Endothelial cell (in vitro differentiated cells): ENCODE results near the gene POR. TPM values are rescaled to one million over a fixed set of nuclear protein-coding genes. Genes with fewer than 3 reads are reported as not detected.

Experiments
- DNase-seq: peaks from one replicate; pipeline ENCODE4 v3.0.0; 2021; ENCODE audit warnings: low spot score
- H3K27ac Mint-ChIP-seq: one replicate; pipeline ENCODE4 v1.8.0; 2021; ENCODE audit warnings: mixed read lengths, inconsistent platforms; ENCODE audit not compliant: unreplicated experiment
- H3K27me3 Mint-ChIP-seq: one replicate; pipeline ENCODE4 v1.8.0; 2021; ENCODE audit warnings: mild to moderate bottlenecking, moderate library complexity, mixed read lengths, inconsistent platforms; ENCODE audit not compliant: unreplicated experiment
- H3K36me3 Mint-ChIP-seq: one replicate; pipeline ENCODE4 v1.8.0; 2021; ENCODE audit warnings: mild to moderate bottlenecking, low read depth, mixed read lengths, inconsistent platforms; ENCODE audit not compliant: unreplicated experiment
- H3K4me1 Mint-ChIP-seq: one replicate; pipeline ENCODE4 v1.8.0; 2021; ENCODE audit warnings: mild to moderate bottlenecking, mixed read lengths, inconsistent platforms; ENCODE audit not compliant: unreplicated experiment
- H3K4me3 Mint-ChIP-seq: one replicate; pipeline ENCODE4 v1.8.0; 2021; ENCODE audit warnings: mild to moderate bottlenecking, mixed read lengths, inconsistent platforms; ENCODE audit not compliant: unreplicated experiment
- H3K9me3 Mint-ChIP-seq: one replicate; pipeline ENCODE4 v1.8.0; 2021; ENCODE audit warnings: mixed read lengths, inconsistent platforms; ENCODE audit not compliant: unreplicated experiment
- total RNA-seq: library from RNA; stranded (reverse); fragmentation: NEBNext Ultra II Directional; extraction: Animal tissue kit (Norgen Biotek cat#: 25700); gene quantifications from one replicate; pipeline ENCODE4 v1.2.1, GENCODE V29; 2021; ENCODE audit not compliant: unreplicated experiment
- TF ChIP-seq, protein P1 (sequence below): fragments of 200-600 bp; sonication (generic); IDR thresholded peaks from one replicate; pipeline ENCODE4 v1.5.0; 2021; ENCODE audit warnings: antibody characterized with exemption; ENCODE audit not compliant: unreplicated experiment

The POR gene
- total RNA-seq, 1 donor from 2014 or later, result 70.8 TPM

DNA sequence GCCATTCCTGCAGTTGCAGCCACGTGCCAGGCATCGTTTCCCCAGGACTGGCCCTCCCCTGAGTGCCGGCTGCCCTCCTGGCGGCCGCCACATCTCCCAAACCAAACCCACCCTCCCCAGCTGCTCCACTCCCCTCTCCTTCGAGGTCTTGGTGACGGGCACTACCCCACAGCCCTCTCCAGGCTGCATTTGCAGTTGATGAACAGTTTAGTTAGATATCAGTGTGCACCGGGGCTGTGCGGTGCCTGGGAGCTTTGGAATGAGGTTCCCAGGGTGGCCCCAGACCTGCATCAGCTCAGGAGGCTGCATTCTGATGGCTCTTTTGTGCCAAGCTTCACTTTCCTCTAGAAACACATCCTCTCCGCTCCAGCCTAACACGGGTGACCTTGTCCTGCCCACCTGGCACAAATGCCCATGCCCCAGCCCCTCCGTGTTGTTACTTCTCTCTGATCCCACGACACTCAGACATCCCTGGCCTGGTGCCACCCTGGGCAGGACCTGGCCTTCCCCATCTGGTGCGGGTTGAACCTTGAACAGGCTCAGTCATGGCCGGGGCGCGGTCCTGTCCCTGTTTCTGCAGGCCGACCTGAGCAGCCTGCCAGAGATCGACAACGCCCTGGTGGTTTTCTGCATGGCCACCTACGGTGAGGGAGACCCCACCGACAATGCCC lies 64.9 kb downstream of the POR start:
- no peak for DNase-seq
- TF ChIP-seq, protein P1, sequence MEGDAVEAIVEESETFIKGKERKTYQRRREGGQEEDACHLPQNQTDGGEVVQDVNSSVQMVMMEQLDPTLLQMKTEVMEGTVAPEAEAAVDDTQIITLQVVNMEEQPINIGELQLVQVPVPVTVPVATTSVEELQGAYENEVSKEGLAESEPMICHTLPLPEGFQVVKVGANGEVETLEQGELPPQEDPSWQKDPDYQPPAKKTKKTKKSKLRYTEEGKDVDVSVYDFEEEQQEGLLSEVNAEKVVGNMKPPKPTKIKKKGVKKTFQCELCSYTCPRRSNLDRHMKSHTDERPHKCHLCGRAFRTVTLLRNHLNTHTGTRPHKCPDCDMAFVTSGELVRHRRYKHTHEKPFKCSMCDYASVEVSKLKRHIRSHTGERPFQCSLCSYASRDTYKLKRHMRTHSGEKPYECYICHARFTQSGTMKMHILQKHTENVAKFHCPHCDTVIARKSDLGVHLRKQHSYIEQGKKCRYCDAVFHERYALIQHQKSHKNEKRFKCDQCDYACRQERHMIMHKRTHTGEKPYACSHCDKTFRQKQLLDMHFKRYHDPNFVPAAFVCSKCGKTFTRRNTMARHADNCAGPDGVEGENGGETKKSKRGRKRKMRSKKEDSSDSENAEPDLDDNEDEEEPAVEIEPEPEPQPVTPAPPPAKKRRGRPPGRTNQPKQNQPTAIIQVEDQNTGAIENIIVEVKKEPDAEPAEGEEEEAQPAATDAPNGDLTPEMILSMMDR, result no peak
- Mint-ChIP-seq H3K9me3 (no peaks in the 10 kb centered on the region), H3K4me1 (no peaks in the 10 kb centered on the region), H3K36me3 (peaks cover 6% of the 10 kb centered on the region), H3K4me3 (peak overlapping the region; percentile 29), H3K27ac (no peak overlapping the region), H3K27me3 (peaks cover 9% of the 10 kb centered on the region)

DNA sequence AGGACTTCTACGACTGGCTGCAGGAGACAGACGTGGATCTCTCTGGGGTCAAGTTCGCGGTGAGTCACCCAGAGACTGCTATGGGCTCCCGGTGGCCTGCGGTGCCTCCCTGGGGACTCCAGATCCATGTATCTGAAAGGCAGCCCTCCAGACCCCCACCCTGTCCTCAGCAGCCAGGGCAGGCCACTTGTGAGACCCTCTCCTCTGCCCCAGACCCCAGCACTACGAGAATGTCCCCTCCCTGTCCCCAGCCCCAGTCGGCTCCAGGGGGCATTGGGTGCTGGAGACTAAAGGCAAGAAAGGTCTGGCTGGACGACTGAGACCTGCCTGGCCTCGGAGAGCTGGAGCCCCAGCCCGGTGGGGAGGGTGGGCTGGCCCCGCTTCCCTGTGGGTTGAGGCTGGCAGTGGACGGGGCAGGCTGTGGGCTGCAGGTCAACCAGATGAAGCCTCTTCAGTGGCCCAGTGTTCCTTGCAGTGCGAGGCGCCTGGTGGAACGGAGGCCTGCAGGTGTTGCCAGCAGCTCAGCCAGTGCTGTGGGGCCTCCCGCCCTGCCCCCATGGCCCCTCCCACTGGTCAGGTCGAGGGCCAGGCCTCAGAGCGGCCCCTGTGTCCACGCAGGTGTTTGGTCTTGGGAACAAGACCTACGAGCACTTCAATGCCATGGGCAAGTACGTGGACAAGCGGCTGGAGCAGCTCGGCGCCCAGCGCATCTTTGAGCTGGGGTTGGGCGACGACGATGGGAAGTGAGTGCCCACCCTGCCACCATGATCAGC lies 65.7 kb downstream of the POR start:
- H3K4me3 Mint-ChIP-seq, result no peak overlapping the region
- H3K9me3 Mint-ChIP-seq, result no peaks in the 10 kb centered on the region
- H3K27me3 Mint-ChIP-seq, result peaks cover 9% of the 10 kb centered on the region
- H3K4me1 Mint-ChIP-seq, result no peaks in the 10 kb centered on the region
- peaks cover 5% of the 10 kb centered on the region for H3K36me3 Mint-ChIP-seq
- TF ChIP-seq, protein P1, result no peak
- DNase-seq, result no peak
- H3K27ac Mint-ChIP-seq, result no peak overlapping the region

DNA sequence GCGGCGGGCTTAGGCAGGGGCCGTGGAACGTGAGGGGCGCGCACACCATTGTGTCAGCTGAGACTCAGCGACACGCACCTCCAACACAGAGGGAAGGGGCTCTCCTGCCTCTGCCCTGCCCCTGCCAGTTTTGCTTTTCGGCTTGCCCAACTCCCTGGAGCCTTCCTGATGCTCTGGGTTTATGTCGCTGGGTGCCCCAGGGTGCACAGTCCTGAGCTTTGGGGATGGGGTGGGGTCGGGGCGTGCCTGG lies 66.2 kb downstream of the POR start:
- Mint-ChIP-seq H3K27ac (no peak overlapping the region), H3K36me3 (peaks cover 5% of the 10 kb centered on the region), H3K4me1 (no peaks in the 10 kb centered on the region), H3K9me3 (no peaks in the 10 kb centered on the region), H3K27me3 (peaks cover 9% of the 10 kb centered on the region), H3K4me3 (no peak overlapping the region)
- DNase-seq, result no peak
- TF ChIP-seq, protein P1, result no peak

DNA sequence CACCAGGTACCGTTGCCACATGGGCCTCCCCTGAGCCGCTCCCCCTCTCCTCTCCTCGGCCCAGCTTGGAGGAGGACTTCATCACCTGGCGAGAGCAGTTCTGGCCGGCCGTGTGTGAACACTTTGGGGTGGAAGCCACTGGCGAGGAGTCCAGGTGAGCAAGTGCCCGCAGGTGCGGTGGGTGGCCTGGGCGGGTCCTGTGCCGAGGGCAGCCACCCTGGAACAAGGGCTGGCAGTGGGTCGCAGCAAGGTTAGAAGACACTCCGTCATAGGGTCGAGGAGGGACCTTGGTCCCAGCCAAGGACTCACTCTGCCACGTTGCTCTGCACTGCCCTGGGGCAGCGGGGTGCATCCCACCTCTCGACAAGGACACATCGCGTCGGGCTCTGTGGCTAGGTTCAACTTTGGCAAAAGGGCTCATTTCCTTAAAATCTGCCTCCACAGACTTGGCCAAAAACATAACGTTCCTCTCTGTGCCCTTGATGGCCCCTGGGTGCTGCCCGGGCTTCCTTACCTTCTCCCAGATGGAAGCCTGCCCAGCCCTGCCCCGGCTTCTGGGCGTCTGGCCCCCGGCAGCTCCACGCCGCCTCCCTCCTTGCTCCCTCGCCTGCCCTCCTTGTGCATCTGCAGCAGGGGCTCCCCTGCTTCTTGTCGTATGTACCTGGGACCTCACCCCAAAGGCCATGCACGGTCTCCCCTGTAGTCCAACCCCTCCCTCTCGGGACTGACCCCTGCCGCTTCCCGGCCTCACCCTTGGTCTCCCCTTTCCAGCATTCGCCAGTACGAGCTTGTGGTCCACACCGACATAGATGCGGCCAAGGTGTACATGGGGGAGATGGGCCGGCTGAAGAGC lies 66.7 kb downstream of the POR start:
- no peak overlapping the region for H3K27ac Mint-ChIP-seq
- H3K4me3 Mint-ChIP-seq, result peak overlapping the region; percentile 67
- no peaks in the 10 kb centered on the region for H3K4me1 Mint-ChIP-seq
- peaks cover 7% of the 10 kb centered on the region for H3K36me3 Mint-ChIP-seq
- TF ChIP-seq, protein P1, result no peak
- no peaks in the 10 kb centered on the region for H3K9me3 Mint-ChIP-seq
- peaks cover 10% of the 10 kb centered on the region for H3K27me3 Mint-ChIP-seq
- DNase-seq, result no peak
